ENCODE results near the gene PARN.

DNA sequence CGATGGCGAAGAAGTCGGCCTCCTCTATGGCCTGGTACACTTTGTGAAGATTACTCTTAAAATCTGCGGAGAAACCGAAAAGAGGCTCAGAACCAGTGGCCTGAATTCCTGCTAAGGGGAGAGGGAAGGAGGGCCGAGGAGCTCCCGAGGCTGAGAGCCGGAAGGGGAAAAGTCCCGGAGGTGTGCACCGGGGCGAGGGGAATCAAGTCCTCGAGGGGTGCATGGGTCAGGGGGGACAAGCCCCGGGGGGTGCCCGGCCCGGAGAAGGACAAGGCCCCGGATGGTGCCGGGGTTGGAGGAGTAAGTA is 495 bp downstream of the PARN start:
- TF ChIP-seq, protein P1, sequence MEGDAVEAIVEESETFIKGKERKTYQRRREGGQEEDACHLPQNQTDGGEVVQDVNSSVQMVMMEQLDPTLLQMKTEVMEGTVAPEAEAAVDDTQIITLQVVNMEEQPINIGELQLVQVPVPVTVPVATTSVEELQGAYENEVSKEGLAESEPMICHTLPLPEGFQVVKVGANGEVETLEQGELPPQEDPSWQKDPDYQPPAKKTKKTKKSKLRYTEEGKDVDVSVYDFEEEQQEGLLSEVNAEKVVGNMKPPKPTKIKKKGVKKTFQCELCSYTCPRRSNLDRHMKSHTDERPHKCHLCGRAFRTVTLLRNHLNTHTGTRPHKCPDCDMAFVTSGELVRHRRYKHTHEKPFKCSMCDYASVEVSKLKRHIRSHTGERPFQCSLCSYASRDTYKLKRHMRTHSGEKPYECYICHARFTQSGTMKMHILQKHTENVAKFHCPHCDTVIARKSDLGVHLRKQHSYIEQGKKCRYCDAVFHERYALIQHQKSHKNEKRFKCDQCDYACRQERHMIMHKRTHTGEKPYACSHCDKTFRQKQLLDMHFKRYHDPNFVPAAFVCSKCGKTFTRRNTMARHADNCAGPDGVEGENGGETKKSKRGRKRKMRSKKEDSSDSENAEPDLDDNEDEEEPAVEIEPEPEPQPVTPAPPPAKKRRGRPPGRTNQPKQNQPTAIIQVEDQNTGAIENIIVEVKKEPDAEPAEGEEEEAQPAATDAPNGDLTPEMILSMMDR (IDR thresholded peaks at IDR 0.05), result no peak
- TF ChIP-seq POLR2A (IDR thresholded peaks at IDR 0.05), result no peak
